Islet precursor cell (in vitro differentiated cells): ENCODE data around the gene ATP8A2.
A peak's percentile ranks its signal among the peaks of the same experiment; 100 is the strongest.

ENCODE experiments used
- DNase-seq: peaks from one replicate; pipeline ENCODE4 v3.0.0-alpha.2; 2018

The ATP8A2 gene

DNA sequence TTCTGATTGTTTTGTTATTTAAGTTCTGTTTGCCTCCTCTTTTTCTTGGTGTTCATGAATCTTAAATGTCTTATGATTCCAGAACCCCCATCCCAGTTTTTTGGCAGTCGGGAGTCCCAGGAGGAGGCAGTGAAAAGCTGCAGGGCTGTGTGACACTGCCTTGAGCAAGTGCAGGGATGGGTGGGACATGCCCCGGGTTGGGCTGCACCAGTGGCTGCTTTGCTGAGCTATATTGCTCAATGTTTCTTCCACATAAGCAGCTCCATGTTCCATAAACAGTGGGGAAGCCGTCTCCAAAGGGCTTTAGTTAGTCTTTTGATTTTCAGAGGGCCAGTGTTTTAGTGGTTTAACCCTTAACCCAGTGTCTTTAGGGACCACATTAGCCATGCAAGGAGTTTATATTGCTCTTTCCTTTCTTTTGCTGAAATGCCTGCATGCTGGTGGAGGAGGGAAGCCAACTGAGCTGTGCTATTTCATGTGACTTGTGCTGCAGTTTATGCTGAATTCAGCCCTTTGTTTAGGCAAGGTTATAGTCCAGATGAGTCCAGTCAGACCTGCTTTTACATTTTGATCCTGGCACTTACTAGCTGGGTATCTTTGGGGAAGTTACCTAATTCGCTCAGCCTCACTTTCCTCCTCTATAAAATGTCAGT is 13.1 kb downstream of the ATP8A2 start:
- no peak for DNase-seq

DNA sequence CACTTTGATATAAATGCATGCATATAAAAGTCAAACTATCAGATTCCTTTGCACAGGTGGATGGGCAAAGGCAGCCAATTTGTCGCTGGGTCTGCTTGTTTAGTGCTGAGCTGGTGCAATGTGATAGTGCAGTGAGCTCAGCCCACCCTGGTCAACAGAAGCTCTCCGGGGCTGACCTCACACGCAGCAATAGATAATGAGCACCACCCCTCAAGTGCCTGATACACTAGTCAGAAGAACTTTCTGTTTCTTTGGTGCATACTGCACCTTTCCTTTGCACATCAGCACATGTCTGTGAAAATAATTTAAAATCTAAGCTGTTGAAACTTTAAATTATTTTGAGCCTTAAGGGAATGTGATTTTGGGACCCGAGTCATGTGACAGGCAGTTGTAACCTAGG is 20.2 kb downstream of the ATP8A2 start:
- DNase-seq: no peak

DNA sequence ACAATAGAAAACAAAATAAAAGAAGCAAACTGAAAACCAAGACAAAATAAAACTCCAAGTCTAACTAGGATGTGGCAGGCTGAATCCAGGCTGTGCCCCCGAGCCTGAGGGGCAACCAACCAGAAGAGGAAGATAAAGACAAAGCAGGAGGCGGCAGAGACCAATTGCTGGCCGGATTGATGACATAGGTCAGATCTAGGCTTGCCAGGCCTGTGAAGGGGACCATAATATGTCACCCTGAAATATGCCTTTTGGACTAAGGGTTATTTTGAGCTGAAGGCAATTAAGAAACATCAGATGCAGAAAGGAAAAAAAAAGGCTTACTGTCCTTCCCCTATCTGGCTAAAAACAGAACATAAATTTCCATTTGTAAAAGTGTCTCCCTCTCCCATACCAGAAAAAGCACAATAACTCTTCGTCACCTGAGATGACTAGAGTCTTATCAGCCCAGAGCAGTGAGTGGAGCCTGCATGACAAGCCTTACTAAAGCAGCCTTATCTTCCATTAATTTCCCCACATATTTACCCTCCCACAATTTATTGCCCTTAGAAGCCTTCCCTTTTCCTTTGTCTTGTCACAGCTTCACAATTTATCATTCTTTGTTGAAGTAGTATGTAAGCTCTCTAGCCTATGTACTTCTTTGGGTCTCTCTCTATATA is 22.8 kb downstream of the ATP8A2 start:
- no peak for DNase-seq

DNA sequence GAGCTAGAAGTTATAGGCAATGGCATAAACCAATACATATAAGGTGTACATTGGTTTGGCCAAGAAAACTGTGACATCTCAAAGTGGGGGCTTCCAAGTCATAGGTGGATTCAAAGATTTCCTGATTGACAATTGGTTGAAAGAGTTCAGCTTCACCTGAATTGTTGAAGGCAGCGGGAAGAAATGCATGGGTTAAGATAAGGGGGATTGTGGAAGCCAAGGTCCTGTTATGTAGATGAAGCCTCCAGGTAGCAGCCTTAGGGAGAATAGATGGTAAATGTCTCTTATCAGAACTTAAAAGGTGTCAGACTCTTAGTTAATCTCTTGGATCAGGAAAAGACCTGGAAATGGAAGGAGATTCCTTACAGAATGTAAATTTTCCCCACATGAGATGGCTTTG is 26.0 kb downstream of the ATP8A2 start:
- DNase-seq: no peak

DNA sequence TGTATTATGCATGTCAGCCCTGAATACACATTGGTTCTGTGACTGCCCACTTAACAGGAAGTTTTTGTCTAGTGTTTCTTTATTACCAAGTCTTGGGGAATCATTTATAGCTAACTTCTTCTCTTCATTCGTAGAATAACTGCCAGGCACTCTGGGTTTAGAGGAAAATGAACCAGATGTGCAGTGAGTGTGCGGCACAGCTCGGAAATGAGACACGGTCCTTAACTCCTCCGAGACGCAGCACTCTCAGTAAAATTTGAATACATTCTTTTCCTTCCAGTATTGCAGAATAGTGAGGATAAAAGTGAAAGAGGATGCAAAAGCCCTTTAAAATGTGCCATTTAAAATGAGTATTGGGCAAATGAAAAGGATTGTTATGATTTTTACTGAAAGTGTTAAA is 29.2 kb downstream of the ATP8A2 start:
- DNase-seq: no peak

DNA sequence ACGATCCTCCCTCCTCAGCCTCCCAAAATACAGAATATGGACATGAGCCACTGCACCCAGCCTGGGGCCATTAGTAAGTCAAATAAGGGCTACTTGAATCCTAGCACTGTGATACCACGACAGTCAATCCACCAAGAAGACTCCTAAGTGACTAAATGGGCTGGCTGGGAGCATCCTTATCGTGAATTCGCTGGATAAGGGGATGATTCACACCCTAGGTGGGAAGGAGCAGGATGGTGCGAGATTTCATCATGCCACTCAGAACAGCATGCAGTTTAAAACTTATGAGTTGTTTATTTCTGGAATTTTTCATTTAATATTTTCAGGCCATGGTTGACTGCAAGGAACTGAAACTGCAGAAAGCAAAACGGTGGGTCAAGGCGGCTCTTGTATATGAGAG is 30.2 kb downstream of the ATP8A2 start:
- DNase-seq: no peak

DNA sequence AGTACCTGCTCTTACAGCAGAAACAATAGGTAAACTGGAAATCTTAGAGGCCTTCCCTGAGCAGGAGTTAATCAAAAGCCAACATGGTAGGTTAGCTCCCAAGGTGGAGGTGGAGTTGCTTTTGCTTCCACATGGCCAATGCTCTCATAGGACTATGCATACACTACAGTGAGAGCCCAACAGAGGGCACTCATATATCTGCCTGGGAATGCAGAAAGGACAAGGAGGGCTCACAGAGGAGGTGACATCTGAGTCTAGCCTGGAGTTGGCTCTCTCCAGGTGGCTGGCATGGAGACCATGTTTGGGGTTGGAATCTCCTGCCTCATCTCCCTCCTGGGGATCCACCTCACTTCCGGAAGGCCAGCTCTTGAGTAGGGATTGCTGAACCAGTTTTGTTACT is 34.6 kb downstream of the ATP8A2 start:
- DNase-seq: no peak

DNA sequence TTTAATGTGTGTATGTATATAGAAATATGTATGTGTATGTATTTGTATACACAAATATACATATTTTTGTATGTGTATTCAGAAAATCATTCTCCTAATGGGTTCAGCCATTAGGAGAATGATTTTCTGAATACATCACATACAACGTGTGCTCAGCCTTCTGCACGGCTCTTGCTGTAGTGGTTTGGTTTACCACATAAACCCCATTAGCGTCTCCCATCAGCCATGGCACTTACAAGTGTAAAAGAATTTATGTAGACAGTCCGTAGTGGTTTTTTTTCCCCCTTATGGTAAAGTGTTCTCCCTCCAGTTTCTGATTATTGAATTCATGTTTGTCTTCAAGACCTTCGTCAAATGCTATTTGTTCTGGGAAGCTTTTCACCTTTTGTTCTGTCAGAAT is 38.2 kb downstream of the ATP8A2 start:
- no peak for DNase-seq

DNA sequence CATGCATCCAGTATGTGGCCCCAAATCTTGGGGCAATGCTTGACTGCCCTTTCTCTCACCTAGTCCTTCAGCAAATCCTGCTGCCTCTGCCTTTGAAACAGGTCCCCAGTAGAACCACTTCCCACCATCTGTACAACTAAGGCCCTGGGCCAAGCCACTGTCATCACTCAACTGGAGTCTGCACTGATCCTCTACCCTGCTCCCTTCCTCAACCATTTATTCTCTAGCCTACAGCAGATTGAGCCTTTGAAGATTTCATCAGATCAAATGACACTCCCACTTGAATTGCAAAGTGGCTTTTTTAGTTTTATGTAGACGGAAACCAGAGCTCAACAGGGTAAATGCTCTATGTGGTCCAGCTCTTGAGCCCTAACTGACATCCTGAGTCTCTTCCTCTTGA is 43.5 kb downstream of the ATP8A2 start:
- peak; percentile 18 for DNase-seq

DNA sequence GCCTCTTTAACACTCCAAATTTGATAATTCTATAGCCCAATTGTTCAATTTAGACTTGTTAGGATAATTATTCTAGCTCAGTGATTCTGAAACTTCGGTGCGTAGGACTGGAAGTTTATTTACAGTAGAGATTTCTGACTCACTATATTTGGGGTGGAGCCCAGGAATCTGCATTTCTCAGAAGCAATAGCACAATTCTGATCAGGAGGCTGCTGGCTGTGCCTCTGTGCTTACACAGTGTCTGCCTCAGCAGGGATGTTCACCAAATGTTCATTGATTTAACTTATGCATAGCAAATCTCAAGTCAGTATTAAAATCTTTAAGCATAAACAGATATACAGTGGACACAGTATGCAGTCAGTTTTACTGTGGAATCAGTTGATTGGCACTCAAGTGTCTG is 45.8 kb downstream of the ATP8A2 start:
- DNase-seq: no peak

DNA sequence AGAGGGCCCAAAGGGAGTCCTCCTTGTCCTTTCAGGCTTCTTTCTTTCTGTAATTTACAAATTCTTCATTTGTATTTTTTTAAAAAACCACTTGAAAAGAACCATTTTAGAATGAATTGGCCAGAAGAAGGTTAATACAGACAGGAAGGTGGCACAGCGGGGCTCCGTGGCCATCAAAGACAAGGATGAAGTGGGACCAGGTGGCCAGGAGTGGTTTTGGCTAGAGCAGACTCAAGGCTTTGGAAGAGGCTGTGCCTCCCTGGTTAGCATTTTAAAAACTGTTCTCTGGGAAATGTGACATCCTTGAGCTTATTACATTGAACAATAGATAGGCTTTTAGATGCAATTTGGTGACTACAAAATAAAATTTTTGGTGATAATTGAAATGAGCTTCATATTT is 48.4 kb downstream of the ATP8A2 start:
- no peak for DNase-seq

DNA sequence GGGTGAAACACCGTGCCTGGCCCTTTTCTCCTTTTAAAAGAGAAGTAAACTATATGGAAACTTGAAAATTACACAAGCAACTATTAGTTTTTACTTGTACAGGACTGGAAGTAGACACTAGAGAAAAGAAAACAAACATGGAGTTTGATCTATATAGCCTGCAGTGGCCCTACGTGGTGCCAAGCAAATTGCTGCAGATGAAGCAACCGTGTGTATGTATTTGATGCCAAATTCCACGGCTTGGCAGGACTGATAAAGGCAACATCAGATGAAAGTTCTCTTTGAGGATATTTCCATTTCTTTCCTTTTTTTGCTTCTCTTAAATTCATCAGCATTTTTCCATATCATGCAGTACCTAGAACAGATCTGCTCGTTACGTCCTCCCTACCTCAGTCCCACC is 49.8 kb downstream of the ATP8A2 start:
- DNase-seq: no peak

DNA sequence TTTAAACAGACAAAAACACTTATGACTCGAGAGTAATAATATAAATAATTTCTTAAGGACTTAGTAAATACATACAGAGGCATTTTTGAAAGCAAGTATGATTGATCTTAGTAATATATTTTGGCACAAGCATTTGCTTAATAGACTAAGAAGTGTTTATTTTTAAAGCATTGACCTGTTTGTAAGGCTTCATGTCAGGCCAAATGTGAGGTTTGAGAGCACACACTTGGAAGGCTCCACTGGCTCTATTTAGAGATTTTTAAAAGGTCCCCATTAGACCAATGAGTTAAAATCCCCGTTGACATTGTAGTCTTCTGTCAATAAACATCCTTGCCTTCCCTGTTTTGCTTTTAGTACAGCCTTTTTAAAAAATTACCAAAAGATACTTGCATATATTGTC is 50.4 kb downstream of the ATP8A2 start:
- DNase-seq: no peak

DNA sequence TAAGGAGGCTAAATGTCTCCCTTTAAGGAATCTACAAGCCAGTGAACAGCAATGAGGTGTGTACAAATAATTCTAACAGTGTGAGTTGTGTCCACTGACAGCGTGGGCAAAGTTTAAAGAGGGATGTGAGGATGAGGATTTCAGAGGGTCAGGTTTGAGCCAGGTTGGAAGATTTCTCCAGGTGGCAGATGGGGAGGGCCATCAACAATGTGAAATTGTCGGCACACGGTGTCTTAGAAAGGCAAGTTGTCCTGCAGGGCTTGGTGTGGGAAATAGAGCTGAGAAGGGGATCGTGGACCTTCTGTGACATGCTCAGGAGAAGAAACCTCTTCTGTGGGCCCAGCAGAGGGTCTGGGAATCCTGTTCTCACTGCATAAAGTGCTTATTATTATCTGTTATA is 52.1 kb downstream of the ATP8A2 start:
- no peak for DNase-seq

DNA sequence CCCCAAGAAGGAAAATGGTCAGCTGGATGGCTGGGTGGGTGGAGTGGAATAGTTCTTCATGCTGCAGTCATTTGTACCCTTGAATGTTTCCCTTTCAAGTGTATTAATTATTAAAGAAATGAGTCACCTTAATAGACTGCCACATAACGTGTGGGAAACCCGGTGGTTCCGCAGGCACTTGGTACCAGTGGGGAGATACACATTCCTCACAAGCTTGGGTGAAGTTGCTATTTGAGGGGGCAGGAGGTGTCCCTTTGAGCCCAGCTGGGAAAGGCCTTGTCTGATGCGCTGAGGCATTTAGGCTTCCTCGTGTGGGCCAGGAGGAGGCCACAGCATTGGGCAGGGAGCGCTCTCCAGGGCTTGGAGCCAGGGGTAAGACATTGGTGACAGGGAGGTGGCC is 57.7 kb downstream of the ATP8A2 start:
- no peak for DNase-seq

DNA sequence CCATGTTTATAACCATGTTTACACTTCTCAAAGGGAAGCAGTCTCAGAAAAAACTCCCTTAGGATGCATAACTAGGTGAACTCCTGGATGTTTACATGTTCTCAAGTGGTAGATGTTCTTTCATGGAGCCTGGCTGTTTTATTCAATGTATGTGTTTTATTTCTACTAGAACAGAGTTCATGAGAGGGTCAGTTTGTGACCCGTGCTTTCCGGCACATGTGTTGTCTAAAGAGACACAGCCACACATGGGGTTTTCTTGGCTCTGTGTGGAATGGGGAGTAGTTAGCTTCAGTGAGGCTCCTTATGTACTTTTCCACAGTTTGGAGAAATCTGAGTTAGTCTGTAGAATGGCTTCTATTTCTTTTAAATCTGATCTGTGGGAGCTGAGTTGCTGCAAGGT is 60.9 kb downstream of the ATP8A2 start:
- DNase-seq: no peak

DNA sequence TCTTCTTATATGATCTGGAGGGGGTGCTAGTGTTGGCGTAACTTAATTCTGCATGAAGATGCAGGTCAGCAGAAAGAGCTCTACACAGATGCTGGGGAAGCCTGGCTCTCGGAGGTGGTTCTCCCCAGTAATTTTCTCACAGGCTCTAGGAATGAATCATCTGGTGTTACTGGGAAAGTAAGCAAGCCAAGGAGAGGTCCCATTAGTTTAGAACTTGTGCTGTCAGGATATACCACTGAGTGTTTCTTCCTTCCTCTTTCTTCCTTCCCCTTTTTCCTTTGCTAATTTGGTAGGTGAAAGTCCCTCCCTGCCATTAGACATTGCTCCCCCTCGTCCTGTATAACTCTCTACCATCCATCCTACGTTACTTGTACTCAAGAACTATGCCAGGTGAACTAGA is 68.3 kb downstream of the ATP8A2 start:
- DNase-seq: no peak

DNA sequence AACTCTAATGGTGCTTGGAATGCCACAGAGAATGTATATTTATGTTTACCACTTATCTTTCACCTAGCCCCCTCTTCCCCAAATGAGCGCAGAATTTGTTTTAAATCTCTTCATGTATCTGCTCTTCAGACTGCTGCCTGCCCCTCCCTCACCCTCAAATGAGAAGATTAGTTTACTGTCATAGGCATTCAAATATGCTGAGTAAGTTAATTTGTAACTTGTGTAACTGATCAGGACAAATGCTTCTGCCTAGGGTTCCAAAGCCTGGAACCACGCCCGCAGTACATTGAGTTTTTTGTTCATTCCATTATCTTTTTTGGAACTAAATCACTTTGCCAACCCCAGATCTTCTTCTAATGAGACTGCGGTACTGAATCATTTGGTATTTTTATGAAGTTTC is 74.5 kb downstream of the ATP8A2 start:
- no peak for DNase-seq

DNA sequence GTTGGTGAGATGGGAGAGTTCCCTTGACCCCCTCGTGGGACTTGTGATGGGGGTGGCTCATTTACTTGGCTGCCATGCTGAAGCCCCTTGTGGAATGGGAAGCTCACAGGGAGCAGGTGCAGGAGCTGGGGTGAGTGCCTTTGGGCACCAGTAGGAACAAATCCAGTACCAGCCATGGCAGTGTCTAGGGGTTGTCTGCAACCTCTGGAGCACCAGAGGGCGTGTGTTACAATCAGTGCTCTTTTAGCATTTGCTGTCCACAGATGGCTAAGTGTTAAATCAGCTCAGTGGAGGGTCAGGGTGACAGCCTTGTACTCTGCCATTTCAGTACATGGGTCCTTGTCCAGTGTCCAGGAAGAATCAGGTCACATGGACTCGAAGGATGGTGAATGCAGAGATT is 75.6 kb downstream of the ATP8A2 start:
- DNase-seq: no peak

DNA sequence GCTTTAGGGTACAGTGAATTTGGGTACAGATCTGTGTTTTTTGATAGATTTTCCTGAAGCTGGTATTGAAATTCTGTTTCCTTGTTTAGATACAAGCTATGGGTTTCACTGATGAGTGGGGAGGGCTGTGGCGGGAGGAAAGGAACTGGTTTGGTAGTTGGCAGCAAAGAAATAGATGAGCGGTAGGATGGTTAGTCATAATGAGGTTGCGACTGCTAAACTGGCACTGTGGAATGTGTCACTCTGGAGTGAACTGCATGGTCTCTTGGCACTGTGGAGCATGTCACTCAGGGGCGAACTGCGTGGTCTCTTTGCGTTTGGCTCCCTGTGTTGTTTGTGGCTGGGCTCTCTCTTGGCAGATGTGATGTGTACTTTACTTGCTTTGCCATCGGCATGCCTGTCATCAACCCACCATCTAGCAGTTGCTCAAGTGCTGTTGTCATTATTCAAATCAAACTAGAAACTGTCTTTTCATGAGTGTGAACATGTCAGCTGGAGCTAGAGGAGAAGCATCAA is 82.1 kb downstream of the ATP8A2 start:
- no peak for DNase-seq

DNA sequence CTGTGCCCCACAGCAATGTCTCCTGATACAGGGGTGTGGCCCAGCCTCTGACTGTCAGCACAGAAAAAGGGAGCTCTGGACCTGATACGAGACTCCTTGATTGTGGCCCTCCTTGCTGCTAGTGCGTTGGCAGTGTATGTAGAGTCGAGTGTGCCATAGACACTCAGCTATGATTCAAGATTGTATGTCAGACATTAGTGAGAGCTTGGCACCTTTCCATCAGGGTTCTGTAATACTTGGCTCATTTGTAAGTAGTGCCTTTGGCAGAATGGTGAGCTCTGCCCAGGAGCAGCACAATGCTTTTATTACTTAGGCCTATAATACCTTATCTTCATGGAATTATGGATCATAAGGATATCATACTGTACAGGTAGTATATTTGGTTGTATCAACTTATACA is 83.4 kb downstream of the ATP8A2 start:
- no peak for DNase-seq

DNA sequence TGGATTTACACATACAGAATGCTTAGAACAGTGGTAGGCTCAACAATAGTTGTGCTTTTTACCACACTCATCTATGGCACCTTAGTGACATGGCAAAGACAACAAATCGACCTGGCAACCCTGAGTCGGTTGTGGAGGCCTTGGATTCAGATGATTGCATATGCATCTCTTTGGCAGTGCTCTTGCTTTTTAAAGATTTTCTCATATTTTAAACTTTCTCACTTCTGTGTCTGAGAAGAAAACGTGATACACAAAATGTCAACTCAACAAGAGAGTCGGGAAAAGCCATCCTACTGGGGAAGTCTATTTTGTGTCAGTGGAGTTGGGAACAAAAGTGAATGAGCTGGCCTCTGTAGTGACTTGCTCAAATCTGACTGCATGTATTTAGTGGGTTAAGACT is 85.8 kb downstream of the ATP8A2 start:
- DNase-seq: no peak

DNA sequence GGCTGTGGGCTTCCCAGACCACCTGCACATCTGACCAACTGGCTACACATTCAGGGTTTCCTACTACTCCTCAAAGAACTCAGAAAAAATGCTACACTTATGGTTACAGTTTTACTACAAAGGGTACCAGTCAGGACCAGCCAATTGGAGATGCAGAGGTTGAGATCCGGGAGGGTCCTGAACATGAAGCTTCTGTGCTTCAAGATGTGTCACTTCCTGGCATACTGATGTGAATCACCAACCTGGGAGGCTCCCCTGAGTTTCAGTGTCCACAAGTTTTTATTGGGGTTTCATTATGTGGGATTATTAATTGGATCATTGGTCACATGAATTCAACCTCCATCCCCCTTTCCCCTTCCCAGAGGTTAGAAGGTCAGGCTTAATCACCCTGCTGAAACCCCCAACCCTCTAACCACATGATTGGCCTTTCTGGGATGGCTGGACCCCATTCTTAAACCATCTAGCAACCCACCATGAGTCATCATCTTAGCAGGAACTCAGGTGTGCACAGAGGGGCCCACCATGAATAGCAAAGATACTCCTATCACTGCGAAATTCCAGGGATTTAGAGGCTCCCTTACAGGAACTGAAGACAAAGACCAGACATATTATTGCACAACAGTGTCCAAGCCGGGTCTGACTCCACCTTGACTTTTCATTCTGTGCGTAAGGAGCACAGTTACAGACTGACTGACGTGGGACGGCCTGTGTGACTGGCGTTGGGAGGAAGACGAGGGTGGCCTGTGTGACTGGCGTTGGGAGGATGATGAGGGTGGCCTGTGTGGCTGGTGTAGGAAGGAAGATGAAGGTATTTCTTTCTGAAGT is 90.7 kb downstream of the ATP8A2 start:
- DNase-seq: no peak

DNA sequence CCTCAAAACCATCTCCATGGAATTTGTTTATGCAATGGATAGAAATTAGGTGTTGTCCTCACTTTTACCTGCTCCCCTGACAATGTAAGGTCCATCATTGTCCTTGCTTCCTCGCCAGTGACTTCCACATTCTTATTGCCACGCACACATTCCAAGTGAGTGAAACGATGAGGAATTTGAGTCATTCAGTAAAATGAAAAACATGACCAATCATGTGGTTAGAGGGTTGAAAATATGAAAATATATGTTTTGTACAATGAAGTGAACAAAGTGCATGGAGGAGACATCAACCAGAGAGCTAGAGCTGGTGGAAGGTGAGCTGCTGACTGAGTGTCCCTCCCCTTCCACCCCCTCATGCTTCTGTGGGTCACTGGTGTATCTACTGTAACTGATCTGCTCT is 91.7 kb downstream of the ATP8A2 start:
- no peak for DNase-seq
